Measurements from ENCODE around the gene TRABD2B.

DNA sequence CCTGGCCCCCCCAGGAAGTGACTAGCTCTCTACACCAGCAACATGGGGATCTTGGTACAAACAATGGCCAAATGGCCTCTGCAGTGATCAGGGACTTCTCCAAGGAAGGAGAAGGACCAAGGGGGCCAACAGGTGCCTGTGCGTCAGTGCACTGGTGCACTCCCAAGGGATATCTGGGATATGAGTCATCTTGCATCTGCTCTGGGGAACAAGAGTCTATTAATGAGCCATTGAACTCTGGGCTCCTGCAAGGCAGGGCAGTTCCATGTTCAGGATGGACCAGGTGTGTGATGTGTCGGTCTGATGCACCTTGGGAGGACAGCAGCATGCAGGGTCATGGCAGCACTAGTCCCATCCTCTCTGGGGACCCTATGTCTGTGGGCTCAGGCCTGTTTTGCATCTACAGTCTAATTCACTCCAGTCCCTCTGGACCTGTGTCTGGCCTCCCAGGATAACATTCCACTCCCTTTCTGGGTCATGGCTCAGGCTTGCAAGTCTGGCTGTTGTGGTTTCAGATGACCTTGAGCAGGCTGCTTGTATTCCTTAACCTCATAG lies 125.3 kb downstream of the TRABD2B start:
- TF ChIP-seq CTCF (IDR thresholded peaks at IDR 0.05), result no peak
- no peak for TF ChIP-seq POLR2AphosphoS5 (IDR thresholded peaks at IDR 0.05)
- no peak for TF ChIP-seq EP300 (IDR thresholded peaks at IDR 0.05)
